K562 (cell line): ENCODE measurements around the gene FLT1. TPM values are rescaled to one million over a fixed set of nuclear protein-coding genes. Genes with fewer than 3 reads are reported as not detected.
A peak's percentile ranks its signal among the peaks of the same experiment; 100 is the strongest.

Experiments
- ATAC-seq: fragments of 200-7000 bp; cut with Tn5 transposase; 3 replicates; pipeline ENCODE4 v1.9.1; 2020; ENCODE audit warnings: moderate library complexity
- BruUV-seq: library from RNA; stranded (reverse); fragments of 400-500 nt; replicated peaks from 2 replicates; lab custom pipeline; 2021; lab: Mats Ljungman, UMichigan
- CTCF ChIA-PET: fragments of 300-600 bp; formaldehyde crosslinking; extraction: SDS; loops from one replicate; lab custom pipeline; 2021; ENCODE audit warnings: low intra/inter-chr PET ratio; lab: Yijun Ruan, JAX
- POLR2A ChIA-PET: fragments of 300-600, 350-650 bp; sonication (Branson Sonifier 250); formaldehyde crosslinking; extraction: SDS; loops from one replicate; lab custom pipeline; 2021; ENCODE audit warnings: antibody characterized with exemption, inconsistent platforms; lab: Yijun Ruan, JAX
- DNase-seq, 4 experiments: peaks; one replicate each; pipeline versions ENCODE4 v3.0.0 to v3.0.0-alpha.2; 2011 to 2018; ENCODE audit warnings: low spot score in 3 of 4, mixed read lengths in 3 of 4; ENCODE audit errors: extremely low read depth in 1 of 4
- FAIRE-seq: peaks from 2 replicates; lab custom pipeline; 2011; peaks lifted over from hg19 to GRCh38; lab: Jason Lieb, UNC
- H2AFZ ChIP-seq: 2 replicates; pipeline ENCODE4 v1.6.0; 2011; ENCODE audit warnings: low read depth, low read length, control low read depth, inconsistent platforms
- H3K27ac ChIP-seq: fragments of 200-600 bp; 3 replicates; pipeline ENCODE4 v1.8.0; 2011; ENCODE audit warnings: low read depth, mild to moderate bottlenecking, control low read depth, inconsistent platforms, low read length, moderate library complexity, mixed read lengths; ENCODE audit errors: extremely low read depth
- H3K27me3 ChIP-seq, 2 experiments: fragments of 300-600 bp in 1 of 2; 2 replicates in 1 of 2; 3 replicates in 1 of 2; pipeline versions ENCODE4 v1.6.0 to v1.8.0; 2011; ENCODE audit warnings: inconsistent platforms in 2 of 2, low read length in 2 of 2, mild to moderate bottlenecking in 1 of 2, mixed read lengths in 1 of 2, moderate library complexity in 1 of 2; ENCODE audit not compliant: control insufficient read depth in 2 of 2, insufficient read depth in 2 of 2
- H3K36me3 ChIP-seq: fragments of 300-600 bp; 3 replicates; pipeline ENCODE4 v1.8.0; 2011; ENCODE audit warnings: mild to moderate bottlenecking, low read length, inconsistent platforms; ENCODE audit not compliant: control insufficient read depth, insufficient read depth
- H3K4me1 ChIP-seq, 2 experiments: fragments of 200-600 bp in 1 of 2; replicated peaks in 1 of 2; 2 replicates in 1 of 2; 3 replicates in 1 of 2; pipeline versions ENCODE4 v1.5.1 to v1.8.0; 2011; ENCODE audit warnings: inconsistent platforms in 2 of 2, low read length in 2 of 2, mild to moderate bottlenecking in 1 of 2, mixed read lengths in 1 of 2, moderate library complexity in 1 of 2; ENCODE audit not compliant: control insufficient read depth in 2 of 2, insufficient read depth in 2 of 2
- H3K4me2 ChIP-seq: 2 replicates; pipeline ENCODE4 v1.6.1; 2011; ENCODE audit warnings: low read length, control low read depth, inconsistent platforms, mixed read lengths; ENCODE audit not compliant: insufficient read depth
- H3K4me3 ChIP-seq: fragments of 200-600 bp; sonication (generic), shearing (Covaris generic); 2 replicates; pipeline ENCODE4 v1.5.1; 2016; ENCODE audit warnings: control low read depth, inconsistent platforms
- H3K79me2 ChIP-seq: fragments of 200-600 bp; 3 replicates; pipeline ENCODE4 v1.8.0; 2011; ENCODE audit warnings: low read length, inconsistent platforms; ENCODE audit not compliant: control insufficient read depth, insufficient read depth
- H3K9ac ChIP-seq, 2 experiments: 2 replicates each; pipeline versions ENCODE4 v1.6.0 to v1.6.1; 2011; ENCODE audit warnings: low read depth in 2 of 2, low read length in 2 of 2, control low read depth in 1 of 2, inconsistent platforms in 1 of 2, mild to moderate bottlenecking in 1 of 2, mixed read lengths in 1 of 2; ENCODE audit not compliant: insufficient read depth in 1 of 2
- H3K9me1 ChIP-seq: one replicate; pipeline ENCODE4 v1.6.0; 2011; ENCODE audit warnings: inconsistent platforms, mild to moderate bottlenecking, low read length, moderate library complexity; ENCODE audit not compliant: control insufficient read depth, insufficient read depth
- H3K9me3 ChIP-seq: replicated peaks from 2 replicates; pipeline ENCODE4 v1.5.1; 2011; ENCODE audit warnings: low read depth, low read length, inconsistent platforms; ENCODE audit not compliant: control insufficient read depth, insufficient read depth
- H4K20me1 ChIP-seq: replicated peaks from 2 replicates; pipeline ENCODE4 v1.6.1; 2011; ENCODE audit warnings: low read length, inconsistent platforms, mixed read lengths; ENCODE audit not compliant: control insufficient read depth, insufficient read depth
- JUND ChIP-seq, 2 experiments: IDR thresholded peaks; 2 replicates in 1 of 2; 3 replicates in 1 of 2; pipeline ENCODE4 v1.6.1; 2011; ENCODE audit warnings: borderline replicate concordance in 2 of 2, low read depth in 2 of 2, low read length in 2 of 2, improper control_type of control experiment in 1 of 2, missing biosample characterization in 1 of 2, missing genetic modification characterization in 1 of 2, missing genetic modification reagents in 1 of 2
- WGBS: fragments of 100-300 bp; shearing (Covaris generic); methylation state at CpG from one replicate; pipeline ENCODE4 v1.1.6; 2016; ENCODE audit warnings: low coverage, mixed read lengths; ENCODE audit not compliant: insufficient coverage; ENCODE audit errors: missing lambda C conversion rate; 5-methylcytosine and 5-hydroxymethylcytosine counted together
- in situ Hi-C: fragments of 300-500 bp; cut with MboI; formaldehyde crosslinking; loops from 4 replicates; pipeline ENCODE4 v1.15.0; 2018; ENCODE audit warnings: inconsistent platforms, mixed read lengths
- intact Hi-C: fragments of 100-400 bp; cut with micrococcal nuclease; formaldehyde crosslinking; loops from 2 replicates; pipeline ENCODE4 v1.14.2; 2022
- polyA plus RNA-seq, 8 experiments: library from polyadenylated mRNA; depleted of rRNA in 4 of 8; stranded (reverse) in 5 of 8; unstranded in 3 of 8; fragments of >200 nt; fragmentation: Nextera tagmentation in 2 of 8; fragmentation: Illumina TruSeq in 1 of 8; extraction: Ambion mirVana in 2 of 8; extraction: Trizol in 1 of 8; gene quantifications; 2 replicates each; pipeline versions ENCODE4 v1.2.1 to v1.2.3, GENCODE V29; 2011 to 2014; ENCODE audit warnings: inconsistent platforms in 1 of 8, missing spikeins in 1 of 8
- total RNA-seq, 7 experiments: library from RNA; depleted of rRNA in 6 of 7; stranded (reverse); fragments of >200 nt in 6 of 7; fragmentation: Illumina TruSeq in 2 of 7; extraction: Trizol in 2 of 7; gene quantifications; 2 replicates each; pipeline versions ENCODE4 v1.2.1 to v1.2.3, GENCODE V29; 2011 to 2021; ENCODE audit warnings: low replicate concordance in 1 of 7
- TF ChIP-seq, protein P1 (sequence below), 2 experiments: IDR thresholded peaks in 1 of 2; conservative IDR thresholded peaks in 1 of 2; 2 replicates each; pipeline ENCODE4 v1.6.1; 2016; ENCODE audit warnings: low read depth in 2 of 2, mild to moderate bottlenecking in 1 of 2, missing compliant biosample characterization in 1 of 2, missing genetic modification characterization in 1 of 2, moderate library complexity in 1 of 2

The FLT1 gene
- total and polyA plus RNA-seq, 9 of the 15 experiments (the other 6 are each of a cell fraction or from before 2014, with no cell fraction given), result 0.01 to 2.0 (median 0.22) TPM

DNA sequence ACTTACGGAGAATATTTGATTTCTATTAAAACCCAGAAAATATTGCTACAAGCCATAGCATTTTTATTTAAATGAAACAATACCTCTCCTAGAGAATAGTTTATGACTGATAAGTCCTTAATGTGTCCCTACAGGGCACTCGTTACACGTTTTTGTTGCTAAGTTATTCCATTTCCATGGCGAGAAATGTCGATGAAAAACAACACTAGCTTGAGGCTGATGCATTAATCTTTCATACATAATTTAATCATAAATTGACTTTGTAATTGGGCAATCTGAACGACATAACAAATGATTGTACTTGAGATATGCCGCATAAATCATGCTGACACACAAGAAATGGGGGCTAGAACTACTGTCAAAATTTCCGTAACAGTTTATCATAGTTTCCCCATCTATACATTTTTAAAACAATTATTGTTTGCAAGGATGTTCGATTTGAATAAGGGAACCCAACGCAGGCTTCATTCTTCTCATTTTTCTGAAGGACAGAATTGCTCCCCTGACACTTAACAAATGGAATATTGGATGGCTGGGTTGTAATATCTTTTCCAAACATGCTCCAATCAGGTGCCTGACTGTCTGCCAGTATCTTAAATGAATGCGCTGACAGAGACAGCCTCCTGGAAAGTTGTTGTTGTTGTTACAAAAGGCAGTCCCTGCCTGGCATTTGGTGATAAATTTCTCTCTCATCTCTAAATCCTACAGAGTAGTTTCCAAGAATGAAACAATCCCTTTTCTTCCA lies 61.9 kb downstream of the FLT1 start:
- Histone ChIP-seq H3K9me3 (no peaks in the 10 kb centered on the region), H3K27me3 (no peaks in the 10 kb centered on the region), H3K4me1 (no peaks in the 10 kb centered on the region; a peak in 1 of 5 replicates), H3K36me3 (no peaks in the 10 kb centered on the region), H3K79me2 (no peaks in the 10 kb centered on the region), H3K4me2 (no peak overlapping the region), H3K9me1 (no peaks in the 10 kb centered on the region), H4K20me1 (no peaks in the 10 kb centered on the region), H3K9ac (no peak overlapping the region), H3K4me3 (no peak overlapping the region), H3K27ac (no peak overlapping the region), H2AFZ (no peak overlapping the region)
- in situ Hi-C loops, result no loop called here
- FAIRE-seq, result no peak
- intact Hi-C loops, result no loop called here
- 18% methylated on average over 11 of the region's 11 CpGs for WGBS
- no peak for DNase-seq
- no peak for TF ChIP-seq JUND (IDR thresholded peaks at IDR 0.05; ENCODE audit: borderline replicate concordance, low read depth, low read length)
- no peak for TF ChIP-seq JUND (tag; IDR thresholded peaks at IDR 0.05; ENCODE audit: borderline replicate concordance, low read depth, low read length)
- TF ChIP-seq, protein P1, sequence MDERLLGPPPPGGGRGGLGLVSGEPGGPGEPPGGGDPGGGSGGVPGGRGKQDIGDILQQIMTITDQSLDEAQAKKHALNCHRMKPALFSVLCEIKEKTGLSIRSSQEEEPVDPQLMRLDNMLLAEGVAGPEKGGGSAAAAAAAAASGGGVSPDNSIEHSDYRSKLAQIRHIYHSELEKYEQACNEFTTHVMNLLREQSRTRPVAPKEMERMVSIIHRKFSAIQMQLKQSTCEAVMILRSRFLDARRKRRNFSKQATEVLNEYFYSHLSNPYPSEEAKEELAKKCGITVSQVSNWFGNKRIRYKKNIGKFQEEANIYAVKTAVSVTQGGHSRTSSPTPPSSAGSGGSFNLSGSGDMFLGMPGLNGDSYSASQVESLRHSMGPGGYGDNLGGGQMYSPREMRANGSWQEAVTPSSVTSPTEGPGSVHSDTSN (CRISPR knock-in tag; IDR thresholded peaks at IDR 0.05; ENCODE audit: low read depth), result no peak
- TF ChIP-seq, protein P1 (tag; conservative IDR thresholded peaks at IDR 0.05; ENCODE audit: low read depth), result 0 out of 2 replicates have a peak, but pooled peaks have one; percentile 32
- ChIA-PET CTCF (no interaction called here), POLR2A (no interaction called here)
- ATAC-seq, result no peak
- no TSS peak for BruUV-seq
